Thoracic aorta (tissue), 2 donors: ENCODE data around the gene GRAMD1A. TPM values are rescaled to one million over a fixed set of nuclear protein-coding genes. Genes with fewer than 3 reads are reported as not detected.

ENCODE experiments used
- ATAC-seq: fragments of 150-250 bp; one replicate; pipeline ENCODE4 v1.8.0; 2017; ENCODE audit warnings: low read depth; ENCODE audit not compliant: insufficient number of reproducible peaks, low FRiP score
- DNase-seq: peaks from one replicate; pipeline ENCODE4 v3.0.0-alpha.2; 2020; ENCODE audit warnings: low spot score
- H3K27ac ChIP-seq, 2 donors: fragments of 200-600 bp; sonication (generic); 1 replicate in 1 of 2; 2 replicates in 1 of 2; pipeline ENCODE4 v1.5.1; 2016; ENCODE audit warnings: mild to moderate bottlenecking in 2 of 2, moderate library complexity in 2 of 2
- H3K27me3 ChIP-seq: fragments of 200-600 bp; sonication (generic); replicated peaks from 2 replicates; pipeline ENCODE4 v1.6.0; 2016; ENCODE audit warnings: mild to moderate bottlenecking; ENCODE audit not compliant: insufficient read depth
- H3K36me3 ChIP-seq: fragments of 200-600 bp; sonication (generic); one replicate; pipeline ENCODE4 v1.5.1; 2016
- H3K4me1 ChIP-seq, 2 donors: fragments of 200-600 bp; sonication (generic); 1 replicate in 1 of 2; 2 replicates in 1 of 2; pipeline versions ENCODE4 v1.5.1 to v1.6.0; 2016; ENCODE audit warnings: low read depth in 2 of 2, mild to moderate bottlenecking in 1 of 2; ENCODE audit not compliant: control insufficient read depth in 1 of 2
- H3K4me3 ChIP-seq: fragments of 200-600 bp; sonication (generic); 2 replicates; pipeline ENCODE4 v1.5.1; 2016; ENCODE audit warnings: mild to moderate bottlenecking
- H3K9me3 ChIP-seq: fragments of 200-600 bp; sonication (generic); 2 replicates; pipeline ENCODE4 v1.5.1; 2016
- total RNA-seq, 2 donors: library from RNA; depleted of rRNA; stranded (reverse); fragments of >200 nt; gene quantifications; one replicate each; pipeline versions ENCODE4 v1.1.0 to v1.2.3, GENCODE V29; 2016
- TF ChIP-seq, protein P1 (sequence below): fragments of 200-600 bp; sonication (generic); IDR thresholded peaks from one replicate; pipeline ENCODE4 v1.5.1; 2019; ENCODE audit warnings: antibody characterized with exemption

Gene GRAMD1A
- total RNA-seq, 2 donors from 2014 or later = 42.9 to 83.5 TPM

DNA sequence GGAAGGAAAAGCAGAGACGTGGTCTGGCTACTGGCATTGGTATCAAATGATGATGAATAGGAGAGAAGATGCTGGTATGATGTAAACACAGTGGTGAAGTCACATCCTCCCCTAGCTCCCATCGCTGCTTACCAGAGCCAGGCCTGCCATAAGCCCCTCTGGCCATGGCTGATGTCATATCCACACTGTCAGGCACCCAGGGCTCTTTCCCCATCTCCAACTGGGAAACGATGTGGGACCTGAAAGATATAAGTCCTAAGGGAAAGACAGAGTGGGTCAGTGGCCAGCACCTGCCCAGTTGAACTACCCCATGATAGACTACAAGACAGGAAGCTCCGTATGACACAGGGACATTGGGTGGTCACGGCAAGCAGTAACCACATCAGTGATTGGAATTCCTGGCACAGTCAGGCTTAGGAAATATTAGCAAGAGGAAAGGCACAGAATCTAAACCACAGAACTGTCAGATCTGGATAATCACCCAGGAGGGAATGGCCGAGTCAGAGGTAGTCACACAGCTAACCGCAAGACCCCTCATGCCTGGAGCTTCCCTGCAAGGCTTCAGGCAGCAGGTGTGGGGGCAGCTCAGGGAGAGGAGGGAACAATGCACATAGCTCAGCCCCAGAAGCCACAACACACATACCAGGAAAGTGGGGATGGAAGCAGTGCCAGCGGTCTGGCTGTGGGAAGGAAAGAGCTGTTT is 39.9 kb upstream of the GRAMD1A start:
- no peak overlapping the region for H3K27ac ChIP-seq
- peaks cover 43% of the 10 kb centered on the region for H3K36me3 ChIP-seq
- H3K4me3 ChIP-seq = no peak overlapping the region
- H3K9me3 ChIP-seq = peaks cover 53% of the 10 kb centered on the region
- DNase-seq = no peak
- no peaks in the 10 kb centered on the region for H3K27me3 ChIP-seq
- peaks cover 8 to 23% of the 10 kb centered on the region in 2 donors for H3K4me1 ChIP-seq
- no peak for ATAC-seq
- TF ChIP-seq, protein P1, sequence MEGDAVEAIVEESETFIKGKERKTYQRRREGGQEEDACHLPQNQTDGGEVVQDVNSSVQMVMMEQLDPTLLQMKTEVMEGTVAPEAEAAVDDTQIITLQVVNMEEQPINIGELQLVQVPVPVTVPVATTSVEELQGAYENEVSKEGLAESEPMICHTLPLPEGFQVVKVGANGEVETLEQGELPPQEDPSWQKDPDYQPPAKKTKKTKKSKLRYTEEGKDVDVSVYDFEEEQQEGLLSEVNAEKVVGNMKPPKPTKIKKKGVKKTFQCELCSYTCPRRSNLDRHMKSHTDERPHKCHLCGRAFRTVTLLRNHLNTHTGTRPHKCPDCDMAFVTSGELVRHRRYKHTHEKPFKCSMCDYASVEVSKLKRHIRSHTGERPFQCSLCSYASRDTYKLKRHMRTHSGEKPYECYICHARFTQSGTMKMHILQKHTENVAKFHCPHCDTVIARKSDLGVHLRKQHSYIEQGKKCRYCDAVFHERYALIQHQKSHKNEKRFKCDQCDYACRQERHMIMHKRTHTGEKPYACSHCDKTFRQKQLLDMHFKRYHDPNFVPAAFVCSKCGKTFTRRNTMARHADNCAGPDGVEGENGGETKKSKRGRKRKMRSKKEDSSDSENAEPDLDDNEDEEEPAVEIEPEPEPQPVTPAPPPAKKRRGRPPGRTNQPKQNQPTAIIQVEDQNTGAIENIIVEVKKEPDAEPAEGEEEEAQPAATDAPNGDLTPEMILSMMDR = no peak

DNA sequence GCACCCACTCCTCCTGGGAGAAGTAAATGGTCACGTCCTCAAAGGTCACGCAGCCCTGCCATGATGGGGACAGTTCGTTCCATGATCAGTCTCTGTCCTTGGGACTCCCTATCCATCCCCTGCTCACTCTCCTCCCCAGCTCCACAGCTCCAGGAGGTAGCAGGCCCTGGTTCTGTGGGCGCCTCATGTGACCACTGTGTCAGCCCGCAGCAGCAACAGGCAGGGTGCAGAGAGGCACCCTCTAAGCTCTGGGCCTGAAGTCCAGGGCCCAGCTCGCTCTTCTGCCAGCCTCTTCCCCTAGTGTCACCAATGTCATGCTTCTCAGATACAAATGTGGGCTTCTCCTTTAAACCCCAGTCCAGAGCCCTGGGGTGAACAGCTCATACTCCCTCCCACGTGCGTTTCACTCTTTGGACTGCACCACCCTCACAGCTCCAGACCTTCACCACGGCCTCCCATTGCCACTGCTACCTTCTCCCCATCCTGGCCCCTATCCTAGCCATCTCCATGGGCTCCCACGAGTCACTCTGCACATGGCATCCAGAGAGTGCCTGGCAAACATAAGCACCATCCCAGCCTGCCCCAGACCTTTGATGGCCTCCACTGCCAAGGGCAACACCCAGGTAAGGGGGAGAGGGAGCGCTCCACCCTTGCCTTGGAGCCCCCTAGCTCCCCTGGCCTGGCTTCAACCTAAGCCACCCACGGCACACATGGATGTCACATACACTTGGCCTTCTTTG is 39.0 kb upstream of the GRAMD1A start:
- Histone ChIP-seq H3K27ac (no peak overlapping the region), H3K27me3 (no peaks in the 10 kb centered on the region), H3K4me1 (peaks cover 8 to 23% of the 10 kb centered on the region in 2 donors), H3K9me3 (peaks cover 46% of the 10 kb centered on the region), H3K4me3 (no peak overlapping the region), H3K36me3 (peaks cover 38% of the 10 kb centered on the region)
- TF ChIP-seq, protein P1 = no peak
- ATAC-seq (no peak), DNase-seq (no peak)

DNA sequence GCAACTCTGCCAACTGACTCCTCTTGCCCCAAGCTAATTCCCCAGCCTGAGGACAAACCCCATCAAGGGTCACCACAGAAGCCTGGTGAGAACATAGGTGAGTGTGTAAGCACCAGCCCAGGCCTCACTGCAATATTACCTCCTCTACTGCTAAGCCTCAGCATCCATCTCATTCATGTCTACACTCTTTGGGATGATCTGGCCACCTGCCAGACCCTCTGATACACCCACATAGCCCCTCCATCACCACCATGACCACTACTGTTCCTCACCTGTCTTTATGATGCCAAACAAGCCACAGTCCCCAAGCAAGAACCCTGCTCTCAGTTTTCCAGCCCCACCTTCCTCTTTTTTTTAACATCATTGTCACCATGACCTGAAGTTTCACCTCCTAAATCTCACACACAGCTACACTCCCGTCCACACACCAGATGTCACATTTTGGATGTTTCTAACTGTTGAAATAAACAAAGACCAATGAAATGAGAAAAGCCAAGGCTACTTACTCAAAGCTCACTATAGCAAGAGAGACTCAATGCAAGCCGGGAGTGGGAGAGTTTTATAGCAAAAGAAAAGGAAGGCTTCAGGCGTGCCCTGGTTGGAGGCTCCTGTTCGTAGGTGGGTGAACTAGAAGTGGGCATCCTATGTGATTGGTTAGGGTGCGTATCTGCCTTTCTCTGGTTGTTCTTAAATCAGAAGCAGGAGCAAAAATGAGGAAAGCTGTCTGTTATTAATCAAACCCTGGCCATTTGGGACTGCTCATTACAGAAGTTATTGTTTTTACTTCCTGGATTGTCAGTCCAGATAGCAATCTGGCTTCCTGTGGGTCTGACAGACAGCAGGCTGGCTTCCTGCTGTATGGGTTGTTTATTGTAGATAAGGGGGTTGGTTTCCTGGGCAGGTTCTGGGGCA is 38.1 kb upstream of the GRAMD1A start:
- TF ChIP-seq, protein P1 = no peak
- Histone ChIP-seq H3K4me3 (peak overlapping the region; percentile 97), H3K27me3 (no peaks in the 10 kb centered on the region), H3K36me3 (peaks cover 33% of the 10 kb centered on the region), H3K27ac (no peak overlapping the region), H3K4me1 (peaks cover 8 to 23% of the 10 kb centered on the region in 2 donors), H3K9me3 (peaks cover 39% of the 10 kb centered on the region)
- DNase-seq = no peak
- no peak for ATAC-seq

DNA sequence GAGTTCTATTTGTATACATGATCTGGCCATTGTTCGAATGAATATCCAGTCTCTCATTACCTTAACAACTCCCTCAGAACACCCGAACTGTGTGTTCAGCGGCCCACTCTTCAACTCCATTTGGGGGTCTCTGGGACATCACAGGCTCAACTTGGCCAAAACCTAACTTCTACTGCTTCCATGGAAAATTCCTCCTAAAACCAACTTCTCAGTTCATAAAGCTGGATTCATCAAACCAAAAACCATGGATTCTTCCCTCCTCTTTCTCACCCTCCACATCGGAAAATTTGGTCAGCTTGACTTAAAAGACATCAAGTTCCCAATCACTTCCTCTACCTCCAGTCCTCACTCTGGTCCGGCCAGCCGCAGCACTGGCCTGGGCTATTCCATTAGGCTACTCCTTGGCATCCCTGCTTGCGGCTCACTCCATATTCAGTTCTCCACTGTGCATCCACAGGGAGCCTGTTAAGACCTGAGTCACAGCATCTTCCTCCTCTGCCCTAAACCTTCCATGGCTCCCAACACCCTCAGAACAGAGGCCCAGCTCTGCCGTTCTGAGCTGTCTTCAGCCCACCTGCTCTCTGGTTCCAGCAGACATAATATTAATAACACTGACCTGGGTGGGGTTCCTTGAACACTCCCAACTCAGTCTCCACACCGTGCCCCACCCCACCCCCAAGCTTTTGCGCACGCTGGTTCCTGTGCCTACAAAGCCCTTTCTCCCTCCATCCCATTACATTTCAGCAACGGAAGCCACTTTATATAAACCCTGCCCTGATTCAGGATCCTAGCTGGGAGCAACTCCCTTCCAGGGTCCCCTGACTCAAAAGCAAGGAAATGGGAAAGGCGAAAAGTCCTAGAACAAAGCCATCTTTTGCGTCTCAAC is 37.2 kb upstream of the GRAMD1A start:
- Histone ChIP-seq H3K9me3 (peaks cover 30% of the 10 kb centered on the region), H3K27me3 (no peaks in the 10 kb centered on the region), H3K36me3 (peaks cover 26% of the 10 kb centered on the region), H3K4me1 (peaks cover 8 to 23% of the 10 kb centered on the region in 2 donors), H3K27ac (peak overlapping the region in 1 of 2 donors; percentile 35), H3K4me3 (peak overlapping the region; percentile 97)
- no peak for ATAC-seq
- DNase-seq = no peak
- TF ChIP-seq, protein P1 = no peak
